Endothelial cell of umbilical vein (primary cell): ENCODE measurements around the gene CHI3L2.

Experiments used
- CTCF ChIP-seq, 2 donors: IDR thresholded peaks; 1 replicate in 1 of 2; 2 replicates in 1 of 2; pipeline ENCODE4 v1.5.1; 2011; ENCODE audit warnings: low read length in 2 of 2, mild to moderate bottlenecking in 2 of 2, moderate library complexity in 2 of 2, control low read depth in 1 of 2, inconsistent platforms in 1 of 2, low read depth in 1 of 2; ENCODE audit not compliant: insufficient read depth in 1 of 2; ENCODE audit errors: extremely low read depth in 1 of 2
- EZH2 ChIP-seq: IDR thresholded peaks from 2 replicates; pipeline ENCODE4 v1.6.1; 2012; ENCODE audit warnings: borderline replicate concordance, low read depth, mild to moderate bottlenecking, moderate library complexity, low read length, inconsistent platforms; ENCODE audit not compliant: severe bottlenecking
- FOS ChIP-seq: IDR thresholded peaks from 2 replicates; pipeline ENCODE4 v1.6.1; 2011; ENCODE audit warnings: mild to moderate bottlenecking, low read length, moderate library complexity, borderline replicate concordance; ENCODE audit not compliant: insufficient read depth
- GATA2 ChIP-seq: IDR thresholded peaks from 2 replicates; pipeline ENCODE4 v1.7.0; 2011; ENCODE audit warnings: low read depth, mild to moderate bottlenecking, moderate library complexity, mixed read lengths, low read length; ENCODE audit not compliant: insufficient read length, insufficient read depth
- POLR2A ChIP-seq: IDR thresholded peaks from 2 replicates; pipeline ENCODE4 v1.6.1; 2012; ENCODE audit warnings: low read depth, mild to moderate bottlenecking, control low read depth, low read length
- POLR2AphosphoS5 ChIP-seq: IDR thresholded peaks from 2 replicates; pipeline ENCODE4 v1.6.1; 2012; ENCODE audit warnings: low read depth, mild to moderate bottlenecking, control low read depth, low read length, moderate library complexity; ENCODE audit not compliant: insufficient read depth

DNA sequence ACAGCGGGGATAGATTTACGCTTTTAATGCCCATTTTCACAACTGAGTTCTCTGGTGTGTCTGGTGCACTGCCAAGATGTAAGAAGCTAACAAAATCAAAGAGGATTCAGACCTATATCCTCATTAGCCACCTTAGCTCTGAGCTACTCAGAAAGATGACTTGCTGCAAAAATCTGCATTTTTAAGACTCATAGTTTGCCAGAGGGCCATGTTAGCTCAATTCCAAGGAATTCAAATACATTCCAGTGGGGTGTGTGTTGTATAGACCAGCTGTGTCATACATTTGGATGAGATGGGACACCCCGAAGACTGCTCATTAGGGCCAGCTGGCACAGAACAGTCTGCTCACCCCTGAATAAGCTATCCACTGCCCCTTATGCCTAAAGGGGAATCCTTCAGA lies 36.0 kb upstream of the CHI3L2 start:
- TF ChIP-seq EZH2 (no peak), FOS (no peak), CTCF (IDR thresholded peaks at IDR 0.05; ENCODE audit: extremely low read depth in 1 of 2, insufficient read depth in 1 of 2, low read depth in 1 of 2, low read length in 2 of 2) (no peak), POLR2A (no peak), POLR2AphosphoS5 (no peak), GATA2 (no peak)
